NCI-H1105 (cell line): ENCODE measurements around the gene NCOA3.

ENCODE experiments used
- DNase-seq: peaks from one replicate; lab custom pipeline; 2025; lab: John Stamatoyannopoulos, UW

Gene NCOA3

GRCh38 chr20:47598911-47599744 lies 97.4 kb downstream of the NCOA3 start:
- DNase-seq: no peak

- no peak for DNase-seq
Measured at GRCh38 chr20:47600967-47601547, 99.4 kb downstream of the NCOA3 start.

GRCh38 chr20:47603260-47603659 lies 101.6 kb downstream of the NCOA3 start:
- no peak for DNase-seq

- no peak for DNase-seq
Measured at GRCh38 chr20:47605673-47606413, 104.2 kb downstream of the NCOA3 start.

GRCh38 chr20:47606414-47606982 lies 104.8 kb downstream of the NCOA3 start:
- DNase-seq: peak; percentile 86

- DNase-seq: no peak
Measured at GRCh38 chr20:47606983-47607613, 105.4 kb downstream of the NCOA3 start.

DNA sequence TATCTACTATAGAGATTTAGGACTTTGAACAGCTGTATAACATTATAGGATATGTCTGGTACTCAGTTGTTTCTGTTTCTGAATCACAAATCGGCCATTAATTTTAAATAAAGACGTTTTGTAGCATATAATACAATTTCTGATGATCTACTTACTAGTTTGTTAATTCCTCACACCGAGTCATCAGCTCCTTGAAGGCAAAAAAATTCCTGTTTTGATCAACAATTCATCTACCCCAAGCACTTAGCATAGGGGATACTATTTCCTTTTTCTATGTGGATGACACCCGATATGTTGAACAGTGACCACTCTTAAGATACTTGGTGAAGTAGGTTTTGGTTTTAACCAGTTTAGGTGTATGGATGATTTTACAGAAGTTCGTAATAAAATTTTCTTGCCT lies 107.3 kb downstream of the NCOA3 start:
- DNase-seq: no peak

GRCh38 chr20:47610247-47610944 lies 108.7 kb downstream of the NCOA3 start:
- no peak for DNase-seq

- no peak for DNase-seq
Measured at GRCh38 chr20:47610945-47611250, 109.2 kb downstream of the NCOA3 start.

DNA sequence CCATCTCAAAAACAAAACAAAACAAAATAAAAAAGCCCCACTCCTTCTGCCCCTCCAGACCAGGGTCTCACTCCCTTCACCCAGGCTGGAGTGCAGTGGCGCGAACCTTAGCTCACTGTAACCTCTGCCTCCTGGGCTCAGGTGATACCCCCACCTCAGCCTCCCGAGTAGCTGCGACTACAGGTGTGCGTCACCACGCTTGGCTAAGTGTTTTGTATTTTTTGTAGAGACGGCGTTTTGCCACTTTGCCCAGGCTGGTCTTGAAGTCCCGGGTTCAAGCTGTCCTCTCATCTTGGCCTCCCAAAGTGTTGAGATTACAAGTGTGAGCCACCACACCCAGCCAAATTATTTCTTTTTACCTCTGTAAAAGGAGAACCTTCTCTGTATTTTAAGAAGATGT lies 110.1 kb downstream of the NCOA3 start:
- DNase-seq: no peak

- no peak for DNase-seq
Measured at GRCh38 chr20:47612670-47613069, 111.0 kb downstream of the NCOA3 start.

DNA sequence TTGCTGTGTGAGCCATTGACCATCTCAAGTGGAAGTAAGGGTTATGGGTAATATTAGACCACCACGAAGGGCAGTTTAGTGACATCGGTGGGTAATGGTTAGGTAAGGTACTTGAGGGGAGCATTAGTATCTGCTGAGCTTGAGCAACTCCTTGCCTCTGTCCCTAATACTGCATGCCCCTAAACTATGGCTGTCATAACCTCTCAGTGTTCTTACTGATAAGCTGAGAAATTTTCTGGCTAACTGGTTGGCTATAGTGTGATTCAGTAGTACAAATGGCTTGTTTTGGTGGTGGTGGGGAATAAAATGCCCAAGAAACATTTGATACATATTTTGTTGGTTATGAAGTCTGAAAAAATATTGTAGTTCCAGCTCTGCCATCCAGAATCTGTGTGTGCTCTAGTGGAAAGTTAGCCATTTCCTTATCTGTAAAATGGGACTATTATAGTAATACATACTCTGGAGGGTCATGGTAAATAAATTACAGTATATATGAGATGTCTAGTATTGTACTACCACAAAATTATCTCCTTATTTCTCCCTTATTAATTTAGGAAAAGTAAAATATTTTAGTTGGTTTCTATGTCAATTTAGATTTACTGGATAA lies 113.1 kb downstream of the NCOA3 start:
- no peak for DNase-seq

- DNase-seq: no peak
Measured at GRCh38 chr20:47618479-47618878, 116.8 kb downstream of the NCOA3 start.

DNA sequence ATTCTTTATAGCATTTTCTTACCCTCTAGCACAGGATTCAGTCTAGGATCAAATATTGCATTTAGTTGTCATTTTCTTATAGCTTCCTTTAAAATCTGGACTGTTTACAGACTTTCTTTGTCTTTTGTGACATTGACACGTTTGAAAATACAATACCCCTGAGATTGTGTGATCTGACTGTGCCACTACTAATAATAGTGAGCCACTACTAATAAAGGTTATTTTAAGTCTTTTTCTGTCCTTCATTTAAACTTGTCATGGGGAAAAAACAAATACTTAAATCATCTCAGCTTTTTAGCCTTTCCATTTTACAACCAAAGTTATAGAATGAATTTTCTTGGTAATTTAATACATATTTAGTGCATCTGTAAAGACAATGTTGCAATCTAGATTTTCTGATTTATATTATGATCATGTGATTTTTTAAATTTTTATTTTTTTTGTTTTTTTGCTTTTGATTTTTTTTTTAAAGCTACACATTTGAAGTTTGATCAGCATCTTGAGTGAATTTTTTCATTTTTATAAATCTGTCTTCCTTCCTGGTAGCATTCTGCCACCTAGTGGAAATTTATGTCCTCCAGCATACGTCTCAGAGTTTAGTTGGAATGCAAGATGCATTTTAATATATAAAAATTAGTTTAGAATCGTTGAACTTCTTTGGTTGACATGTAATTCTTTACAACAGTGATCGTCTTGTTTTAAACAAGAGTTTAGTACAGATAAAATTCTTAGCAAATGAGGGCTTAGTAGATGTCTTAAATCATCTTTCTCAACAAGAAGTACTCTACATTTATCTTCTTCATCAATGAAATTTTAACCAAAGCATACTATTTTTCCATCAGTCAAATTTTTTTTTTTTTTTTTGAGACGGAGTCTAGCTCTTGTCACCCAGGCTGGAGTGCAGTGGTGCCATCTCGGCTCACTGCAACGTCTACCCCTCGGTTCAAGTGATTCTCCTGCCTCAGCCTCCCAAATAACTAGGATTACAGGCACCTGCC lies 119.4 kb downstream of the NCOA3 start:
- DNase-seq: peak; percentile 53

- DNase-seq: no peak
Measured at GRCh38 chr20:47622118-47622665, 120.5 kb downstream of the NCOA3 start.

DNA sequence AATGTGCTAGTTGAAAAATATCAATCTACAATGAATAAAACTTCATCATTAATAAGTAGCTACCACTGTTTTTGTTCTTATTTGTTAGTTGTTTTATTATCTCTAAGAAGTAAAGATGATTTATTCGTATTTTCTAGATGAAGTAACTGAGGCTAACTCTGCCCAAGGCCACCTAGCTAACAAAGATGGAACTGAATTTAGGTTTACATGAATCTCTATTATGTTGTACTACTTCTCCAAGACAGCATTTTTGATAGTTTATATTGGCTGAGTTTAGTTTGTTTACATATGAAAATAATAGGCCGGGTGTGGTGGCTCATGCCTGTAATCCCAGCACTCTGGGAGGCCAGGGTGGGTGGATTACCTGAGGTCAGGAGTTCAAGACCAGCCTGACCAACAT lies 121.5 kb downstream of the NCOA3 start:
- no peak for DNase-seq

- no peak for DNase-seq
Measured at GRCh38 chr20:47627540-47627939, 125.9 kb downstream of the NCOA3 start.

GRCh38 chr20:47629907-47630306 lies 128.2 kb downstream of the NCOA3 start:
- no peak for DNase-seq

- DNase-seq: no peak
Measured at GRCh38 chr20:47631078-47631477, 129.4 kb downstream of the NCOA3 start.

- no peak for DNase-seq
Measured at GRCh38 chr20:47635256-47635655, 133.6 kb downstream of the NCOA3 start.
